ENCODE results near the gene ITFG2. TPM values are rescaled to one million over a fixed set of nuclear protein-coding genes. Genes with fewer than 3 reads are reported as not detected.

The ITFG2 gene
- total RNA-seq, 1 donor from 2014 or later, result 17.6 TPM

GRCh38 chr12:2793561-2793960, 18.9 kb upstream of the ITFG2 start:
- FAIRE-seq, result no peak
- no peak overlapping the region for H3K4me3 ChIP-seq (ENCODE audit: low read depth, low read length)
- peaks cover 13% of the 10 kb centered on the region for H3K36me3 ChIP-seq (ENCODE audit: control insufficient read depth, insufficient read depth, low read length)
- no peak for DNase-seq (ENCODE audit: low read depth)
- TF ChIP-seq CTCF (IDR thresholded peaks at IDR 0.05; ENCODE audit: insufficient read depth, low read length, severe bottlenecking), result no peak
- no peaks in the 10 kb centered on the region for H3K27me3 ChIP-seq (ENCODE audit: control insufficient read depth, insufficient read depth, low read length)

GRCh38 chr12:2794191-2794735, 18.2 kb upstream of the ITFG2 start:
- DNase-seq (ENCODE audit: low read depth) (peak; percentile 37), FAIRE-seq (no peak)
- peaks cover 19% of the 10 kb centered on the region for H3K36me3 ChIP-seq (ENCODE audit: control insufficient read depth, insufficient read depth, low read length)
- no peaks in the 10 kb centered on the region for H3K27me3 ChIP-seq (ENCODE audit: control insufficient read depth, insufficient read depth, low read length)
- H3K4me3 ChIP-seq (ENCODE audit: low read depth, low read length), result peak overlapping the region; percentile 78
- no peak for TF ChIP-seq CTCF (IDR thresholded peaks at IDR 0.05; ENCODE audit: insufficient read depth, low read length, severe bottlenecking)

- no peak for FAIRE-seq
- H3K27me3 ChIP-seq (ENCODE audit: control insufficient read depth, insufficient read depth, low read length), result no peaks in the 10 kb centered on the region
- DNase-seq (ENCODE audit: low read depth), result peak; percentile 73
- no peak for TF ChIP-seq CTCF (IDR thresholded peaks at IDR 0.05; ENCODE audit: insufficient read depth, low read length, severe bottlenecking)
- peak within 1 kb of the TSS; percentile 78 for H3K4me3 ChIP-seq (ENCODE audit: low read depth, low read length)
- H3K36me3 ChIP-seq (ENCODE audit: control insufficient read depth, insufficient read depth, low read length), result peaks cover 23% of the 10 kb centered on the region
Observed at GRCh38 chr12:2794736-2795289, 17.7 kb upstream of the ITFG2 start, which contains the start of gene FKBP4. Gene FKBP4, plus strand, starts transcription at chr12:2794970. Its CDS starts 170 bp downstream, at chr12:2795140.

GRCh38 chr12:2795291-2796186, 16.9 kb upstream of the ITFG2 start:
- no peak for TF ChIP-seq CTCF (IDR thresholded peaks at IDR 0.05; ENCODE audit: insufficient read depth, low read length, severe bottlenecking)
- DNase-seq (ENCODE audit: low read depth) (no peak), FAIRE-seq (no peak)

GRCh38 chr12:2796187-2796666, 16.2 kb upstream of the ITFG2 start:
- Histone ChIP-seq H3K27me3 (ENCODE audit: control insufficient read depth, insufficient read depth, low read length) (no peaks in the 10 kb centered on the region), H3K4me3 (ENCODE audit: low read depth, low read length) (peak overlapping the region; percentile 78), H3K36me3 (ENCODE audit: control insufficient read depth, insufficient read depth, low read length) (peaks cover 34% of the 10 kb centered on the region)
- FAIRE-seq (peak; percentile 60), DNase-seq (ENCODE audit: low read depth) (no peak)
- TF ChIP-seq CTCF (IDR thresholded peaks at IDR 0.05; ENCODE audit: insufficient read depth, low read length, severe bottlenecking), result no peak

More at GRCh38 chr12:2795291-2796186, 16.9 kb upstream of the ITFG2 start:
- Histone ChIP-seq H3K4me3 (ENCODE audit: low read depth, low read length) (peak overlapping the region; percentile 78), H3K27me3 (ENCODE audit: control insufficient read depth, insufficient read depth, low read length) (no peaks in the 10 kb centered on the region), H3K36me3 (ENCODE audit: control insufficient read depth, insufficient read depth, low read length) (peaks cover 29% of the 10 kb centered on the region)
